ENCODE measurements around the gene PRDM16. TPM values are rescaled to one million over a fixed set of nuclear protein-coding genes. Genes with fewer than 3 reads are reported as not detected.

The PRDM16 gene
- total RNA-seq, 1 experiment from 2014 or later = 0.61 TPM

DNA sequence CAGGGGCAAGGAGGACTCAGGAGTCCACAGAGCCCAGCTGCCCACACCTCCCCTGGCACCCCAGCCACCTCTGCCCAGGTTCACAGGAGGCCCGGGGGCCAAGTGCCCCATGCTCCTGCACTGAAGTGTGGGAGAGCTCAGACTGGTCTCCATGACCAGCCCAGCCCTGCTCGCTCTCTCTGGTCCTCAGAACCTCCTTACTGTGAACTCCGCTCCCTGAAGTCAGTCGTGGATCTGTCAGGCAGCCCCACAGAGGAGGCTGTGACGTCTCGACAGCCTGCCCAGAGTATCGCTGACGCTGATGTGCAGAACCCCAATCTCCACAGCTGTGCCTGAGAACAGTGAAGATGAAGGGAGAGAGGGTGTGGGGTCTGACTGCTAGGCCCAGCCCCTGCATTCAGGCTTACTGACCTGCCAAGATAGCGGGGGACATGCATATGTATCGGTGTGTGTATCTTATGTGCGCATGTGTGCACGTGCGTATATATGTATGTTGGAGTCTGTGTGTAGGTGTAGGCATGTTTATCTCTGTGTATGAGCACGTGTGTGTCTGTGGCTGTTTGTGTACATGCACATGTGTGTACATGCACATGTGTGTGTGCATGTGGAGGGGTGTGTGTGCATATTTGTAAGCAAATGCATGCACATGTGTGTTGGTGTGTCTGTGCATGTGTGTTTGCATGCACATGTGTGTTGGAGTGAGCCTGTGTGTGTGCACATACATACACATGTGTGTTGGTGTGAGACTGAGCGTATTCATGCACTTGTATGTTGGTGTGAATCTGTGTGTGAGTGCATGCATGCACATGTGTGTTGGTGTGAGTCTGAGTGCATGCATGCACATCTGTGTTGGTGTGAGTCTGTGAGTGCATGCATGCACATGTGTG is 267.0 kb downstream of the PRDM16 start:
- DNase-seq (ENCODE audit: low read depth, low spot score) = no peak
- in situ Hi-C loops (cut with HindIII; ENCODE audit: low pct_unique_long_range_greater_than_20kb, low sequenced_read_pairs) = no loop called here

DNA sequence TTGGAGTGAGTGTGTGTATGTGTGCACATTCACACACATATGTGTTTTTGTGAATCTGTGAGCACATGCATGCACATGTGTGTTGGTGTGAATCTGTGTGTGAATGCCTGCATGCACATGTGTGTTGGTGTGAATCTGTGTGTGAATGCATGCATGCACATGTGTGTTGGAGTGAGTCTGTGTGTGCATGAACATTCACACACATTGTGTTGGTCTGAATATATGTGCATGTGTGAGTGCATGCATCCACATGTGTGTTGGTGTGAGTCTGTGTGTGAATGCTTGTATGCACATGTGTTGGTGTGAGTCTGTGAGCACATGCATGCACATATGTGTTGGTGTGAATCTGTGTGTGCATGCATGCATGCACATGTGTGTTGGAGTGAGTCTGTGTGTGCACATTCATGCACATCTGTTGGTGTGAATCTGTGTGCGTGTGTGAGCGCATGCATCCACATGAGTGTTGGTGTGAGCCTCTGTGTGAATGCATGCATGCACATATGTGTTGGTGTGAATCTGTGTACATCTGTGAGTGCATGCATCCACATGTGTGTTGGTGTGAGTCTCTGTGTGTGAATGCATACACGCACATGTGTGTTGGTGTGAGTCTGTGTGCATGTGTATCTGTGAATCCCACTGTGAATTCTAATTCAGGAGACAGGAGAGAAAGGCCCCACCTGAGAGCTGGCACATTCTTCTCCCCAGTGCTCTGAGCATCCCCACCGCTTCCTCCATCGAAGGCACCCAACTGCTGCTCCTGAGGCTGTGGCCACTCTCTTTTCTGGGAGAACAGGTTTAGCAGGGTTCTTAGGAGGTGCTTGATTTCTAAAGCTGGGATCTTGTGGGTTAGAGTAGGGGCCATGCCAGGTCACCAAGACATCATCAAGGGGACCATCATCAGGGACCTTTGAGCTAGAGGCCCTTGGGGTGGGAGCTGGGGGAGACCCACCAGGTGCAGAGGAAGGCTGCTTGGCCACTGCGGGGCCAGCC is 267.9 kb downstream of the PRDM16 start:
- in situ Hi-C loops (cut with HindIII; ENCODE audit: low pct_unique_long_range_greater_than_20kb, low sequenced_read_pairs) = no loop called here
- DNase-seq (ENCODE audit: low read depth, low spot score) = no peak

DNA sequence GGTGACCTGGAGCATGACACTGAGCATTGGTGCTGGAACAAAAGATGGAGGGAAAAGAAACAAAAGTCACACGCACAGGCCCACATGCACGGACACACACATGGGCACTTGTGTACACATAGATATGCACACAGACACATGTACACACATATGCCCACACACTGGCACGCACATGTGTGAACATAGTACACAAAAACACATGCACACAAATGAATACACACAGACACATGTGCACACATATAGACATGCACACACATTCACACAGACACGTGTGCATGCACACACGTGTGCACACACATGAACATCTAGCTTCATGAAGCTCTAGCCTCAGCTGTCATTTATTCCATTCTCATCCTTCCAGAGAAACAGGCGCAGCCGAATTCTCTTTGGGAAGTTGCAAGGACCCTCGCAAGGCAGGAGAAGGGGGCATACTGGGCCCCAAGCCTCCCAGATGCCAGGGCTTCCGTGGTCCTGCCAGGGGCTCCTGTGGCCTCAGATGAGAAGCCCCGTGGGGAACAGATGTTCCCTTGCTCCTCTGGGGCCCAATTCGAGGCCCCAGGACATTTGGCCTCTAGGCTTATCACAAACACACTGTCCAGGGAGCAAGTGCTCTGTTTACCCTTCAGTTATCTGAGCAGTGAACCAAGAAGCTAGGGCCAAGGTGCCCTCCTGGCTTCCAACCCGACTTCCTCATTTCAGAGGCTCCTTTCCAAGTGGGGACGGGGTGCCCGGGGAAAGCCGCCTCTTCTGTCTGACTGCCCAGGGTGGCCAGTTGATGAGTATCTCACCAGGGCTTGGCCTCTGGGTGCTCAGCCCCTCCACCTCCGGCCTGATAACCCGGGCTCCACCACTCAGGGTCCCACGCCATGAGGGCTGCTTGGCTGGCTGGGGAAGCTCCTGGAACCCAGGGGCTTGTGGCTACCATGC is 269.1 kb downstream of the PRDM16 start:
- no peak for DNase-seq (ENCODE audit: low read depth, low spot score)
- in situ Hi-C loops (cut with HindIII; ENCODE audit: low pct_unique_long_range_greater_than_20kb, low sequenced_read_pairs) = no loop called here

DNA sequence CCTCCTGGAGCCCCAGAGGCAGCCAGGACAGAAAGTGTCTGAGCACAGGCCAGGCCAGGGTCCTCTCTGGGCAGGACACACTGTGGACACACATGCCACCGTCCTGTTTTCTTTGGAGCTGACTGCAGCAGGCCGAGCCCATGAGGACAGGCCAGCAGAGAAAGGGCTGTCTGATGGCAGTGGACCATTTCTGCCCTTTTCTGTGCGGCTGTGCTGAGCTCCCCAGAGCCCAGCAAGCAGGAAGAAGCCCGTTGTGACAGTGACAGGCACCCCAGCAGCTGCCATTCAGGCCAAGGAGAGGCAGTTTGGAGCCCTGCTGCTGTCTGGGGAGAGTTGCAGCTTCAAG is 269.7 kb downstream of the PRDM16 start:
- in situ Hi-C loops (cut with HindIII; ENCODE audit: low pct_unique_long_range_greater_than_20kb, low sequenced_read_pairs) = no loop called here
- DNase-seq (ENCODE audit: low read depth, low spot score) = no peak

DNA sequence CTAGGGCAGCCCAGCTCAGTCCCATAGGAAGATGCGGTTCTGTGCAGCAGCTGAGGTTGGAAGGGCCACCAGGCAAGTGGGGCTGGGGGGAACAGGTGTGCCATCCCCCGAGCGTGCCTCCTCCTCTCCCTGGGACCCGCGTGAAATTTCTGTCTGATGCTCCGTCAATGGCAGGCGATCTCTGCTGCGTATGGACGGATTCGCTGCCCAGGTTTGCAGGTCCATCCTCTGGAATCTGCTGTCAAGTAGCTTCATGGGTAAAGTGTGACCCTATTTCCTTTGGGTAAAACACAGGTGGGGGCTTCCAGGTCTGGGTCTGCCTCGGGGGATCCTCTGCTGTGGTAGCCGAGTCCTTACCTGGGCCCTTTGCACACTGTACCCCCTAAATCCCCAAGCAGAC is 270.9 kb downstream of the PRDM16 start:
- in situ Hi-C loops (cut with HindIII; ENCODE audit: low pct_unique_long_range_greater_than_20kb, low sequenced_read_pairs) = no loop called here
- no peak for DNase-seq (ENCODE audit: low read depth, low spot score)

DNA sequence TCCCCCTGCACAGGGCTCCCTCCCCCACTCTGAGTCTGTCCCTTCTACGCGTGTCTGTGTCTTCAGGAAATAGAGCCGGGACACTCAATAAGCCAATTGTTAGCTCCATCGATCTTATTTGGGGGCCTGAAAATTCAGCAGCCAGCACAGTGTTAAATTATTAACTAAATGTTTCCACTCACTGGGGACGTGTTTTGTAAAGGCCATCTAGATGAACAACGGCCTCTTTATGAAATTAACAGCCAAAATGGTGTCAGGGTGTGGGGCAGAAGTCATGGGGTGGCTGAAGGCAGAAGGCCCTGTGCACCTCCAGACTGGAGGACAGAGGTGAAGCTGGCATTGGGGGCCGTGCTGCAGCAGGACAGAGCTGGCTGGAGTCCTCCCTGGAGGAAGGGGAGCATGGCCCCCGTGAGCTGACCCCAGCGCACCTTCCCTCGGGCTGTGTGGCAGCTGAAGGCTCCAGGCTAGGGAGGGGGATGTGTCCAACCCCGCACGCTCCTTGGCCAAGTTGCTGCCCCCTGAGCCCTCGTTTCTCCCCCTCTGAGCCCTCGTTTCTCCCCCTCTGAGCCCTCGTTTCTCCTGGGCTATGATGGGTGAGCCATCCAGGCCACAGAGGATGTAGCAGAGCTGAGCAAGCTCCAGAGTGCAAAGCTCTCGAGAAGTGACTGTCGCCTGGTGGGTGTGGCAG is 271.7 kb downstream of the PRDM16 start:
- DNase-seq (ENCODE audit: low read depth, low spot score) = no peak
- in situ Hi-C loops (cut with HindIII; ENCODE audit: low pct_unique_long_range_greater_than_20kb, low sequenced_read_pairs) = no loop called here

DNA sequence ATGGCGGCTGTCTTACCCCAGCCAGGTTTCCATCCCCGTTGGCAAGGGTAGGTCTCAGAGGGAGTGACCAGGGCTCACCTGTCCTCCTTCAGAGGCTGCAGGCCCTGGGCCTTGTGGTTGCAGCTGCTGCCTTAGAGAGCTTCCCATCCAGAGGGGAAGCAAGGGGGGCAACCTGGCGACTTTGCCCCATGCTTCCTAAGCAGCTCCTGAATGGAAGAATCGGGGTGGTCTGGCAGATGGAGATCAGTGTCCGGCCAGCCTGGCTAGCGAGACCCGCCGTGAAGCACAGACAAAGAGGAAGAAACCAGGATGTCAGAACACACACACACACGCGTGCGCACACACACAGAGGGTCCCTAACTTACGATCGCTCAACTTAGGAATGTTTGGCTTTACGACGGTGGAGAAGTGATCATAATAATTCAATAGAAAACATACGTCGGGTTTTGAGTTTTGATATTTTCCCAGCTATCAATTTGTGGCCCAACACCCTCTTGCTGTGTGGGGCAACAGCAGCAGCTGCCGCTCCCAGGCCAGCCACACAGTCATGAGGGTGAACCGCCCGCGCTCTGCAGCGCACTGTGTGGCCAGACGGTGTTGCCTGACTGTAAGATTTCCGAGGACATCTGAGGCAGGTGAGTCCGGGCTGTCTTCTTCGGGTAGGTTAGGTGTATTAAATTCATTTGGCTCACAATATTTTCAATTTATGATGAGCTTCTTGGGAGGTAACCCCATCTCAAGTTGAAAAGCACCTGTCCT is 272.4 kb downstream of the PRDM16 start:
- in situ Hi-C loops (cut with HindIII; ENCODE audit: low pct_unique_long_range_greater_than_20kb, low sequenced_read_pairs) = no loop called here

DNA sequence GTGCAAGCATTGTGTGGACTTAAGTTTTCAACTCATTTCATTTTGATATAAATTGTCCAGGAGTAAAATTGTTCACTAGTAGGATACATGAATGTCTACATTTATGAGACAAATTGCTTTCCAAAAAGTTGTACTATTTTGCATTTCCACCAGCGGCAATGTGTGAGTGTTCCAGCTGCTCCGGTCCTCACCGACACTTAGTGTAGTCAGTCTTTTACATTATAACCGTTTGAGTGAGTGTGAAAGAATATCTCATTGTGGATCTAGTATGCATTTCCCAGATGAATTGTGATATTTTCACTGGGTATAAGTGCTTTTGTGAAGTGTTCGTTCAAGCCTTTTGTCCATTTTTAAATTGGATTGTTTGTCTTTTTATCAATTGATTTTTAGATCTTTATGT is 274.0 kb downstream of the PRDM16 start:
- in situ Hi-C loops (cut with HindIII; ENCODE audit: low pct_unique_long_range_greater_than_20kb, low sequenced_read_pairs) = no loop called here
- no peak for DNase-seq (ENCODE audit: low read depth, low spot score)

More for the DNA sequence above, 272.4 kb downstream of the PRDM16 start:
- no peak for DNase-seq (ENCODE audit: low read depth, low spot score)

DNA sequence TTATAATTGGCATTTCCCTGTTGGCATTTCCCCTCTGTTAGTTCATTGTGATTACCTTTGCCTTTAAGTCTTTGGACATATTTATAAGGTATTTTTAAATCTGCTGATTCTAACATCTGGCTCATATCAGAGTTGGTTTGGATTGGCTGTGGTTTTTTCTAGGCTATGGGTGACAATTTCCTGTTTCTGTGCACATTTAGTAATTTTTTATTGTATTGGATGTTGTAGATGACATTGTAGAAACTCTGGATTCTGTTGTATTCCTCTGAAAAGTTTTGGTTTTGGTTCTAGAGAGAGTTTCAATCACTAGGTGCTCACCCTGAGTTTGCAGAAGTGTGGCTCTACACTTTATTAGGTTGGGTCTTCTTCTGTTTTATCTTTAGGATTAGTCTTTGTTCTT is 275.4 kb downstream of the PRDM16 start:
- no peak for DNase-seq (ENCODE audit: low read depth, low spot score)
- in situ Hi-C loops (cut with HindIII; ENCODE audit: low pct_unique_long_range_greater_than_20kb, low sequenced_read_pairs) = no loop called here

DNA sequence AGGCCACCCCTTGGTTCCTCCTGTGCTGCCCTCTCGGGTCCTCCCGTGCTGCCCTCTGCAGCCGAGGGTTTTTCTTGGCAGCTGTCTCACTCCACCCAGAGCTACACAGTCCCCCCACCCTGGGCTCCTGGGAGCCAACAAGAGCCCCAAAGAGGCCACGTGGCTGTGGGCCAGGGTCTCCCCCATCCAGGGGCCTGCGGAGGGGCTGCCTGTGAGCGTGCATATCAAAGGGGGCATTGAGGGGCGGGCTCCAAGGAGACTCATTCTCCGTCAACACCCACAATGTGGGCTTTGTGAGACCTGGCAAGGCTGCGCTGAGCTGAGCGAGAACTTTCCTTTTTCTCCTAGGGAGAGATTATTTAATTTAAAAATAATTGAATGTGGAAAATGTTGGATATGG is 276.8 kb downstream of the PRDM16 start:
- in situ Hi-C loops (cut with HindIII; ENCODE audit: low pct_unique_long_range_greater_than_20kb, low sequenced_read_pairs) = no loop called here
- no peak for DNase-seq (ENCODE audit: low read depth, low spot score)

DNA sequence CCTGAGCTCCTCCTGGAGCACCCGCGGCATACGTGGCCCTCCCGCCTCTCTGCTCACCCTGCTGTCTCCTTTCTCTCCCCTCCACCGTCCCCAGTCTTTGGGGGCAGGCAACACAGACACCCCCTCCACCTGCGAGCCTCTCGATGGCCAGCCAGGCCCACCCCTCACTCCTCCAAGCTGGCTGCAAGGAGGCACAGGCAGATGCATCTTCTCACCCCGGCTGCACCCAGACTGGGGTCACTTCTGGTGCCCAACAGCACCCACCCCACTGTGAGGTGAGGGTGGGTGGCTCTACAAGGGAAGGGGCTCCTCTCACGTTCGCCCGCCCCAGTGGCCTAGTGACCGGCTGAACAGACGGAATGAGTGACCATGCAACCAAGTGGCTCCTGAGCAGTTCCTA is 277.5 kb downstream of the PRDM16 start:
- in situ Hi-C loops (cut with HindIII; ENCODE audit: low pct_unique_long_range_greater_than_20kb, low sequenced_read_pairs) = no loop called here

DNA sequence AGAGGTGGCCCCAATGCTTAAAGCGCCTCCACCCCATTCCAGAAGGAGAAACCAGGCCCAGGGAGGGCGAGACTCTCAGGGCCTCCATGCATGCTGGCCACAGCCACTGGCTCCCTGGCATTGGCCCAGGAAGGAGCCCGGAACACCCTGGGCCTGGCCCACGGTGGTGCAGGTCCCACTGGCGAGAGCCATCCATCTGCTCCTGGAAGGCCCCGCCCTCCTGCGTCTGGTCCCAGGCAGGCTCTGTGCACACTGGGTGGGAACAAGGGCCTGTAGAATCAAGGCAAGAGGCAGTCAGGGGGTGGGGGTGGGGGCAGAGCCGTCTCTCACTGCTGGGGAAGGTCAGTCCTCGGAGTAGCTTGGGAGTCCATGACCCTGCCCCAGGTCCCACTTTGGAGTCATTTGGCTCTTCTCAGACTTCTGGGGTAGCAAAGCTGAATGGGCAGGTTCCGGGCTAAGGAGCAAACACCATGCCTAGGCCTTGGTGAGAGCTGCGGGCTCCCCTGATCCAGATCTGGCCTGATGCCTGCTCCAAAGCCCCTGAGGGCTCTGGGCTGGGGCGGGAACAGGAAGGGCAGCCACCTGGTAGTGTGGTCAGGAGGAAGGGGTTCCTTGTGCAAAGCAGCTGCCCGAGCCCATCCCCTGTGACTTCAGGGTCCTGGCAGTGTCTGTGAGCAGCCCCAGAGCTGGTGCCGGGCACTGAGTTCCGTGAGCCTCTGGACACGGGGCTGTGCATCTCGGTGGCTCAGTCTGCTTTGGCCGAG is 278.4 kb downstream of the PRDM16 start:
- in situ Hi-C loops (cut with HindIII; ENCODE audit: low pct_unique_long_range_greater_than_20kb, low sequenced_read_pairs) = no loop called here
- DNase-seq (ENCODE audit: low read depth, low spot score) = no peak

More for the DNA sequence above, 277.5 kb downstream of the PRDM16 start:
- no peak for DNase-seq (ENCODE audit: low read depth, low spot score)

DNA sequence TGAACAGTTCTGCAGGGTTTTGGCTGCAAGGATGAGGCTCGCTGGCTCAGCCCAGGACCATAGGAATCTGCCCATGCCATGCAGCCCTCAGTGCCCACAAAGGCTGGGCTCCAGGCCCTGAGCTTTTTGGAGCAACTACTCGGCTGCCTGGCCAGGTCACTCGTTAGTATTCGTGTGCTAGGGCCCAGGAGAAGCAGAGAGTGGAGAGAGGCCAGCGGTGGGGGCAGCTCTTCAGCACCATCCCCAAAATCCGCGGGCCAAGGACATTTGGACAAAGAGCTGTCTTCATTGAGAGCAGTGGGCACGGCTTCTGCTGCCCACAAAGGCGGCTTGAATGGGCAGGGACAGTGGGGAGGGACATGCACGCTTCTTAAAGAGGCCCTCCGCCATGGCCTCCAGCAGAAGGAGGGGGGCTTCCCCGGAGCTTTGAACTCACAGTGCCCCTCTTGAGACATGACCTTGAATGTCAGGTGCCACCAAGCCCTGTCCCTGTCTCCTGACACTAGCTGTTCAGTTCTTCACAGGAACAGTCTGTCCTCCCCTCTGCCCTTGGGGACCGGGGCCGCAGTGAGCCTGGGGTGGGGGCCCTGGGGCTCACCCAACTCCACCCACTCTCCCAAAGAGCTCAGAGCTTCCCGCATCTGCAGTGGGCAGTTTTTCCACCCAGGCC is 279.3 kb downstream of the PRDM16 start:
- in situ Hi-C loops (cut with HindIII; ENCODE audit: low pct_unique_long_range_greater_than_20kb, low sequenced_read_pairs) = no loop called here
- DNase-seq (ENCODE audit: low read depth, low spot score) = no peak

DNA sequence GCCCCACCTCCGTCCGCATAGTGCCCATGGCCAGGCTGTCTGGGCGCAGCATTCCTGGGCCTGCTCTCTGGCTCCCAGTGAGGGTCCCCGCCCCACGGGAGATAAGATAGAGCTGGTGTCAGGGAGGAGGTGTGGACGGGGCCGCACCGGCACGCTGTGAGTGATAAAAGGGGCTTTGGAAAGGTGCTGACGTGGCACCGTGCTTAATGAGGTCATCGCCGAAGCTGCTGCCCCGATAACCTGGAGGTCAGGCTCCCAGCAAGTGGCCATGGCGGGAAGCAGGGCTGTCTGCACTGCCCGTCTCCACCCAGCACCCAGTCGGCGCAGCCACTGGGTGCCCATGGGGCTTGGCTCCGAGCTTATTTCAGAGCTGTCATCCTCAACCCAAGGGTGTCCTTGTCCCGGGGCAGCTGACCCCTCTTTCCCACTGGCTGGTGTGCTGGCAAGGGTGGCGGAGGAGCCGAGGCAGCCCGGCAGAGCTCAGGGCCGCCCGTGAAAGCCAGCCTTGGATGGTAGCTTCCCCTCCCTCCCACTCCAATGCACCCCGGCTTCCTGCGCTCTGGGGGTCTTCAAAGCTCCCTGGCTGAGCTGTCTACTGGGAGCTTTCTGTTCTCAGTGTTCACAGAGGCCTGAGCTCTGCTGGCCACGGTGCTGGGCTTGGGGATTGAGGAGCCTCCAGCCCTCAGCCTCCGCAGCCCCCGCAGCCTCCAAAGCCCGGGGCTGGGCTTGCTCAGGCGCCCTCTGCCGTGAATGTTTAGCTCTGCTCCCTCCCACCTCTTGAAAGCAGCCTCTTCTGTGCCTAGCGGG is 280.4 kb downstream of the PRDM16 start:
- in situ Hi-C loops (cut with HindIII; ENCODE audit: low pct_unique_long_range_greater_than_20kb, low sequenced_read_pairs) = no loop called here
- DNase-seq (ENCODE audit: low read depth, low spot score) = peak; percentile 14

DNA sequence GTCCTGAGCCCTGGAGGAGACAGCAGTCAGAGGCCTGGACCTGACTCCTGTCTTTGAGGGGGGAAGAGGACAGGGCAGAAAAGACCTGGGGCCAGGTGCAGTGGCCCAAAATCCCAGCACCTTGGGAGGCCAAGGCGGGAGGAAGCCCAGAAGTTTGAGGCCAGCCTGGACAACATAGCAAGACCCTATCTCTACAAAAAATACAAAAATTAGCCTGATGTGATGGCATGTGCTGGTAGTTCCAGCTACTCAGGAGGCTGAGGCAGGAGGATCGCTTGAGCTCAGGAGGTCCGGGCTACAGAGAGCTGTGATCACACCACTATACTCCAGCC is 280.9 kb downstream of the PRDM16 start:
- DNase-seq (ENCODE audit: low read depth, low spot score) = no peak
- in situ Hi-C loops (cut with HindIII; ENCODE audit: low pct_unique_long_range_greater_than_20kb, low sequenced_read_pairs) = no loop called here

All from SK-MEL-5 (cell line).